GM23338 (cell line): ENCODE data around the gene SNAI1. TPM values are rescaled to one million over a fixed set of nuclear protein-coding genes. Genes with fewer than 3 reads are reported as not detected.

Experiments
- ATAC-seq: fragments of 200-7000 bp; cut with Tn5 transposase; 3 replicates; pipeline ENCODE4 v1.9.1; 2020
- DNase-seq: peaks from one replicate; pipeline ENCODE4 v3.0.0-alpha.2; 2015; ENCODE audit warnings: low spot score
- H2AFZ ChIP-seq: fragments of 200-600 bp; sonication (generic); 2 replicates; pipeline ENCODE4 v1.8.0; 2016; ENCODE audit warnings: antibody characterized with exemption, mild to moderate bottlenecking, moderate library complexity
- H3F3A ChIP-seq: fragments of 200-600 bp; sonication (generic); replicated peaks from 2 replicates; pipeline ENCODE4 v1.8.0; 2017; ENCODE audit warnings: antibody characterized with exemption, mixed run types, low read depth
- H3K27ac ChIP-seq: fragments of 200-600 bp; sonication (generic); 2 replicates; pipeline ENCODE4 v1.6.1; 2016; ENCODE audit warnings: low read depth
- H3K27me3 ChIP-seq: fragments of 200-600 bp; sonication (generic); 2 replicates; pipeline ENCODE4 v1.8.0; 2016; ENCODE audit warnings: mild to moderate bottlenecking, mixed run types, moderate library complexity; ENCODE audit not compliant: insufficient read depth
- H3K36me3 ChIP-seq: fragments of 200-600 bp; sonication (generic); 2 replicates; pipeline ENCODE4 v1.8.0; 2016; ENCODE audit warnings: mild to moderate bottlenecking; ENCODE audit not compliant: insufficient read depth
- H3K4me1 ChIP-seq: fragments of 200-600 bp; sonication (generic); 2 replicates; pipeline ENCODE4 v1.8.0; 2016; ENCODE audit warnings: mild to moderate bottlenecking, moderate library complexity; ENCODE audit not compliant: insufficient read depth
- H3K4me2 ChIP-seq: fragments of 200-600 bp; sonication (generic); 2 replicates; pipeline ENCODE4 v1.7.1; 2017; ENCODE audit warnings: mixed run types
- H3K4me3 ChIP-seq: fragments of 200-600 bp; sonication (generic); 2 replicates; pipeline ENCODE4 v1.6.1; 2016; ENCODE audit warnings: mixed run types
- H3K79me2 ChIP-seq: fragments of 200-600 bp; sonication (generic); replicated peaks from 2 replicates; pipeline ENCODE4 v1.8.0; 2017; ENCODE audit warnings: mild to moderate bottlenecking; ENCODE audit not compliant: insufficient read depth
- H3K9me2 ChIP-seq: fragments of 200-600 bp; sonication (generic); 2 replicates; pipeline ENCODE4 v1.8.0; 2017; ENCODE audit not compliant: insufficient read depth
- H4K20me1 ChIP-seq: fragments of 200-600 bp; sonication (generic); replicated peaks from 2 replicates; pipeline ENCODE4 v1.8.0; 2017; ENCODE audit warnings: mild to moderate bottlenecking; ENCODE audit not compliant: insufficient read depth
- H3K27ac Mint-ChIP-seq: 2 replicates; pipeline ENCODE4 v1.8.0; 2020; ENCODE audit warnings: inconsistent platforms, mild to moderate bottlenecking, moderate library complexity, mixed read lengths
- H3K27me3 Mint-ChIP-seq: 3 replicates; pipeline ENCODE4 v1.8.0; 2022; ENCODE audit warnings: low read depth, mild to moderate bottlenecking, moderate library complexity, mixed read lengths, inconsistent platforms; ENCODE audit not compliant: insufficient read depth, poor library complexity
- H3K36me3 Mint-ChIP-seq: 3 replicates; pipeline ENCODE4 v1.8.0; 2021; ENCODE audit warnings: low read depth, mild to moderate bottlenecking, inconsistent platforms, moderate library complexity, mixed read lengths
- H3K4me1 Mint-ChIP-seq: 3 replicates; pipeline ENCODE4 v1.8.0; 2020; ENCODE audit warnings: mild to moderate bottlenecking, inconsistent platforms, mixed read lengths
- H3K4me3 Mint-ChIP-seq: 3 replicates; pipeline ENCODE4 v1.8.0; 2021; ENCODE audit warnings: moderate library complexity, mild to moderate bottlenecking, inconsistent platforms, mixed read lengths
- H3K9me3 Mint-ChIP-seq: 3 replicates; pipeline ENCODE4 v1.8.0; 2020; ENCODE audit warnings: moderate library complexity, mild to moderate bottlenecking, inconsistent platforms, mixed read lengths
- CREB1 ChIP-seq: fragments of 250-450 bp; sonication (Bioruptor Pico); IDR thresholded peaks from 2 replicates; pipeline ENCODE4 v1.5.0; 2020; ENCODE audit warnings: low read depth, mild to moderate bottlenecking, moderate library complexity
- CTCF ChIP-seq, 2 experiments: fragments of 200-600 bp in 1 of 2; sonication (generic) in 1 of 2; conservative IDR thresholded peaks; 2 replicates each; pipeline versions ENCODE4 v1.5.1 to v1.6.1; 2016 to 2017; ENCODE audit warnings: antibody characterized with exemption in 2 of 2, low read depth in 2 of 2, mild to moderate bottlenecking in 2 of 2, moderate library complexity in 1 of 2
- EZH2 ChIP-seq: fragments of 200-600 bp; sonication (generic); IDR thresholded peaks from one replicate; pipeline ENCODE4 v1.8.0; 2017; ENCODE audit warnings: antibody characterized with exemption, mild to moderate bottlenecking, low read depth; ENCODE audit not compliant: unreplicated experiment
- EZH2phosphoT487 ChIP-seq: fragments of 200-600 bp; sonication (generic); IDR thresholded peaks from one replicate; pipeline ENCODE4 v1.8.1; 2018; ENCODE audit warnings: antibody characterized with exemption; ENCODE audit not compliant: unreplicated experiment
- JUNB ChIP-seq: IDR thresholded peaks from one replicate; pipeline ENCODE4 v1.6.1; 2016; ENCODE audit warnings: antibody characterized with exemption; ENCODE audit not compliant: unreplicated experiment
- NANOG ChIP-seq: IDR thresholded peaks from 2 replicates; pipeline ENCODE4 v1.6.1; 2016; ENCODE audit warnings: antibody characterized with exemption, borderline replicate concordance
- POLR2AphosphoS5 ChIP-seq: IDR thresholded peaks from 2 replicates; pipeline ENCODE4 v1.6.1; 2016; ENCODE audit warnings: antibody characterized with exemption, low read depth
- REST ChIP-seq: IDR thresholded peaks from one replicate; pipeline ENCODE4 v1.6.1; 2018; ENCODE audit warnings: antibody characterized with exemption; ENCODE audit not compliant: unreplicated experiment
- STAT1 ChIP-seq: IDR thresholded peaks from one replicate; pipeline ENCODE4 v1.6.1; 2016; ENCODE audit warnings: antibody characterized with exemption; ENCODE audit not compliant: unreplicated experiment
- ZNF114 ChIP-seq: fragments of 250-450 bp; sonication (Bioruptor Pico); IDR thresholded peaks from 2 replicates; pipeline ENCODE4 v1.5.0; 2020; ENCODE audit warnings: mild to moderate bottlenecking, moderate library complexity
- ZNF331 ChIP-seq: fragments of 250-450 bp; sonication (Bioruptor Pico); IDR thresholded peaks from 2 replicates; pipeline ENCODE4 v1.5.0; 2020; ENCODE audit warnings: low read depth, mild to moderate bottlenecking, moderate library complexity
- polyA plus RNA-seq: library from polyadenylated mRNA; unstranded; fragments of >200 nt; fragmentation: Nextera tagmentation; extraction: Ambion mirVana; gene quantifications from 2 replicates; pipeline ENCODE4 v1.2.1, GENCODE V29; 2016
- total RNA-seq: library from RNA; depleted of rRNA; stranded (reverse); fragments of >200 nt; shearing (Covaris generic); gene quantifications from 2 replicates; pipeline ENCODE4 v1.2.3, GENCODE V29; 2014
- TF ChIP-seq, protein P1 (sequence below): fragments of 250-450 bp; sonication (Bioruptor Pico); IDR thresholded peaks from 2 replicates; pipeline ENCODE4 v1.5.0; 2020; ENCODE audit warnings: mild to moderate bottlenecking, moderate library complexity
- TF ChIP-seq, protein P2 (sequence below): IDR thresholded peaks from 2 replicates; pipeline ENCODE4 v1.6.1; 2016; ENCODE audit warnings: antibody characterized with exemption

SNAI1 gene
- total and polyA plus RNA-seq, 2 experiments from 2014 or later, result 4.2 to 8.4 TPM

DNA sequence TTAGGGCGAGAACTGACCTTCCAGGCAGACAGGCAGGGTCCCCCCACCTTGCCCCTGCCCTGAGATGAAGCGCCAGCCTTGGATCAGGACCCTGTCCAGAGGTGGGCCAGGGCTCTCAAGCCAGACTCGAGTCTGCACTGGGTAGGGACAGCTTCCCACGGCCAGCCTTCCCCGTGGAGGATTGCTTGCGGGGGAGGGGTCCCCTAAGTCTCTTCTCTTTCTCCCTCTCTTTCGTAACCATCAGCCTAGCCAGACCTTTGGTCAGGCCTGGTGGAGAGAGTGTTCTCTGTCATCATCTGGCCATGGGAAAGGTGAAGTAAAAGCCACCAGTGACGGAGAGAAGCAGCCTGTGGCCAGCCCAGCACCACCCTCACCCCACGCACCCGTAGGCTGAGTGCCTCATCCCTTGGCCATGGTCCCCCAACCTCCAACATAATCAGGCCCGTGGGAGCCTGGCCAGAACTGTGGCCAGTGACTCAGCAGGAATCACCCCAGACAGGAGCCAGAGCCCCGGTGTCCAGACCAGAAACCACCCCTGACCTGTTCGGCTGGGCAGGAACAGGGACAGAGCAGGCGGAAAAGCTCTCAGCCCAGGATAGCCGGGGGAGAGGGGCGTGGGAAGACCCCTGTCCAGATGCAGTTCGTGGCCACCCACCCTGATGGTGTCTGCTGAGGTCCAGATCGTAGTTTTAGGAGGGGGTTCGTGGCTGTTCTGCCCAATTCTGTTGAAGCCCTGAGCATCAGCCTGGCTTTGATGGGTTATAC is 47.1 kb downstream of the SNAI1 start:
- H2AFZ ChIP-seq, result no peak overlapping the region
- H3K27me3 Mint-ChIP-seq, result peaks cover 12% of the 10 kb centered on the region

More for the DNA sequence above, 47.1 kb downstream of the SNAI1 start:
- ATAC-seq, result peak; percentile 30
- Histone ChIP-seq H3K4me2 (no peak overlapping the region), H3K79me2 (no peaks in the 10 kb centered on the region), H3K4me3 (no peak overlapping the region), H3F3A (no peaks in the 10 kb centered on the region), H3K9me2 (no peaks in the 10 kb centered on the region), H3K4me1 (no peaks in the 10 kb centered on the region), H3K27me3 (no peaks in the 10 kb centered on the region), H4K20me1 (no peaks in the 10 kb centered on the region), H3K27ac (no peak overlapping the region), H3K36me3 (no peaks in the 10 kb centered on the region)
- Mint-ChIP-seq H3K36me3 (no peaks in the 10 kb centered on the region), H3K4me3 (no peak overlapping the region), H3K27ac (peak overlapping the region; percentile 47; the same call in 1 of the 2 replicates), H3K9me3 (no peaks in the 10 kb centered on the region; the same call in 2 of the 3 replicates), H3K4me1 (peaks cover 4% of the 10 kb centered on the region)
- no peak for TF ChIP-seq ZNF331 (CRISPR knock-in tag)
- TF ChIP-seq, protein P1, sequence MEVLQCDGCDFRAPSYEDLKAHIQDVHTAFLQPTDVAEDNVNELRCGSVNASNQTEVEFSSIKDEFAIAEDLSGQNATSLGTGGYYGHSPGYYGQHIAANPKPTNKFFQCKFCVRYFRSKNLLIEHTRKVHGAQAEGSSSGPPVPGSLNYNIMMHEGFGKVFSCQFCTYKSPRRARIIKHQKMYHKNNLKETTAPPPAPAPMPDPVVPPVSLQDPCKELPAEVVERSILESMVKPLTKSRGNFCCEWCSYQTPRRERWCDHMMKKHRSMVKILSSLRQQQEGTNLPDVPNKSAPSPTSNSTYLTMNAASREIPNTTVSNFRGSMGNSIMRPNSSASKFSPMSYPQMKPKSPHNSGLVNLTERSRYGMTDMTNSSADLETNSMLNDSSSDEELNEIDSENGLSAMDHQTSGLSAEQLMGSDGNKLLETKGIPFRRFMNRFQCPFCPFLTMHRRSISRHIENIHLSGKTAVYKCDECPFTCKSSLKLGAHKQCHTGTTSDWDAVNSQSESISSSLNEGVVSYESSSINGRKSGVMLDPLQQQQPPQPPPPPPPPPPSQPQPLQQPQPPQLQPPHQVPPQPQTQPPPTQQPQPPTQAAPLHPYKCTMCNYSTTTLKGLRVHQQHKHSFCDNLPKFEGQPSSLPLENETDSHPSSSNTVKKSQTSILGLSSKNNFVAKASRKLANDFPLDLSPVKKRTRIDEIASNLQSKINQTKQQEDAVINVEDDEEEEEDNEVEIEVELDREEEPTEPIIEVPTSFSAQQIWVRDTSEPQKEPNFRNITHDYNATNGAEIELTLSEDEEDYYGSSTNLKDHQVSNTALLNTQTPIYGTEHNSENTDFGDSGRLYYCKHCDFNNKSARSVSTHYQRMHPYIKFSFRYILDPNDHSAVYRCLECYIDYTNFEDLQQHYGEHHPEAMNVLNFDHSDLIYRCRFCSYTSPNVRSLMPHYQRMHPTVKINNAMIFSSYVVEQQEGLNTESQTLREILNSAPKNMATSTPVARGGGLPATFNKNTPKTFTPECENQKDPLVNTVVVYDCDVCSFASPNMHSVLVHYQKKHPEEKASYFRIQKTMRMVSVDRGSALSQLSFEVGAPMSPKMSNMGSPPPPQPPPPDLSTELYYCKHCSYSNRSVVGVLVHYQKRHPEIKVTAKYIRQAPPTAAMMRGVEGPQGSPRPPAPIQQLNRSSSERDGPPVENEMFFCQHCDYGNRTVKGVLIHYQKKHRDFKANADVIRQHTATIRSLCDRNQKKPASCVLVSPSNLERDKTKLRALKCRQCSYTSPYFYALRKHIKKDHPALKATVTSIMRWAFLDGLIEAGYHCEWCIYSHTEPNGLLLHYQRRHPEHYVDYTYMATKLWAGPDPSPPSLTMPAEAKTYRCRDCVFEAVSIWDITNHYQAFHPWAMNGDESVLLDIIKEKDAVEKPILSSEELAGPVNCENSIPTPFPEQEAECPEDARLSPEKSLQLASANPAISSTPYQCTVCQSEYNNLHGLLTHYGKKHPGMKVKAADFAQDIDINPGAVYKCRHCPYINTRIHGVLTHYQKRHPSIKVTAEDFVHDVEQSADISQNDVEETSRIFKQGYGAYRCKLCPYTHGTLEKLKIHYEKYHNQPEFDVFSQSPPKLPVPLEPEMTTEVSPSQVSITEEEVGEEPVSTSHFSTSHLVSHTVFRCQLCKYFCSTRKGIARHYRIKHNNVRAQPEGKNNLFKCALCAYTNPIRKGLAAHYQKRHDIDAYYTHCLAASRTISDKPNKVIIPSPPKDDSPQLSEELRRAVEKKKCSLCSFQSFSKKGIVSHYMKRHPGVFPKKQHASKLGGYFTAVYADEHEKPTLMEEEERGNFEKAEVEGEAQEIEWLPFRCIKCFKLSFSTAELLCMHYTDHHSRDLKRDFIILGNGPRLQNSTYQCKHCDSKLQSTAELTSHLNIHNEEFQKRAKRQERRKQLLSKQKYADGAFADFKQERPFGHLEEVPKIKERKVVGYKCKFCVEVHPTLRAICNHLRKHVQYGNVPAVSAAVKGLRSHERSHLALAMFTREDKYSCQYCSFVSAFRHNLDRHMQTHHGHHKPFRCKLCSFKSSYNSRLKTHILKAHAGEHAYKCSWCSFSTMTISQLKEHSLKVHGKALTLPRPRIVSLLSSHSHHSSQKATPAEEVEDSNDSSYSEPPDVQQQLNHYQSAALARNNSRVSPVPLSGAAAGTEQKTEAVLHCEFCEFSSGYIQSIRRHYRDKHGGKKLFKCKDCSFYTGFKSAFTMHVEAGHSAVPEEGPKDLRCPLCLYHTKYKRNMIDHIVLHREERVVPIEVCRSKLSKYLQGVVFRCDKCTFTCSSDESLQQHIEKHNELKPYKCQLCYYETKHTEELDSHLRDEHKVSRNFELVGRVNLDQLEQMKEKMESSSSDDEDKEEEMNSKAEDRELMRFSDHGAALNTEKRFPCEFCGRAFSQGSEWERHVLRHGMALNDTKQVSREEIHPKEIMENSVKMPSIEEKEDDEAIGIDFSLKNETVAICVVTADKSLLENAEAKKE (CRISPR knock-in tag), result no peak
- no peak for TF ChIP-seq REST
- TF ChIP-seq EZH2phosphoT487, result no peak
- no peak for TF ChIP-seq ZNF114 (CRISPR knock-in tag)
- TF ChIP-seq EZH2, result no peak
- no peak for TF ChIP-seq POLR2AphosphoS5
- no peak for TF ChIP-seq CREB1
- no peak for TF ChIP-seq CTCF (conservative IDR thresholded peaks at IDR 0.05; ENCODE audit: low read depth in 2 of 2)
- no peak for TF ChIP-seq NANOG
- TF ChIP-seq STAT1, result no peak
- TF ChIP-seq, protein P2, sequence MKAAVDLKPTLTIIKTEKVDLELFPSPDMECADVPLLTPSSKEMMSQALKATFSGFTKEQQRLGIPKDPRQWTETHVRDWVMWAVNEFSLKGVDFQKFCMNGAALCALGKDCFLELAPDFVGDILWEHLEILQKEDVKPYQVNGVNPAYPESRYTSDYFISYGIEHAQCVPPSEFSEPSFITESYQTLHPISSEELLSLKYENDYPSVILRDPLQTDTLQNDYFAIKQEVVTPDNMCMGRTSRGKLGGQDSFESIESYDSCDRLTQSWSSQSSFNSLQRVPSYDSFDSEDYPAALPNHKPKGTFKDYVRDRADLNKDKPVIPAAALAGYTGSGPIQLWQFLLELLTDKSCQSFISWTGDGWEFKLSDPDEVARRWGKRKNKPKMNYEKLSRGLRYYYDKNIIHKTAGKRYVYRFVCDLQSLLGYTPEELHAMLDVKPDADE, result no peak
- no peak for TF ChIP-seq JUNB
- DNase-seq, result no peak
